ENCODE results near the gene UBA52. TPM values are rescaled to one million over a fixed set of nuclear protein-coding genes. Genes with fewer than 3 reads are reported as not detected.
"Not testable (repeated sequence)": the region's sequence is repeated elsewhere in the genome, so short reads cannot be mapped to it uniquely, and the experiment has no call there.

UBA52 gene
- total RNA-seq, 1 donor from 2014 or later = 1,081 TPM

GRCh38 chr19:18589380-18590272 lies 18.0 kb downstream of the UBA52 start:
- Mint-ChIP-seq H3K36me3 (ENCODE audit: low read depth) (no peaks in the 10 kb centered on the region), H3K27ac (ENCODE audit: unreplicated experiment) (peak overlapping the region; percentile 83), H3K4me1 (peaks cover 32% of the 10 kb centered on the region), H3K4me3 (peak overlapping the region; percentile 94), H3K27me3 (ENCODE audit: low read depth) (peaks cover 20% of the 10 kb centered on the region), H3K9me3 (no peaks in the 10 kb centered on the region)
- DNase-seq (ENCODE audit: low read depth, low spot score) = peak; percentile 62
- peak; percentile 22 for TF ChIP-seq CTCF (conservative IDR thresholded peaks at IDR 0.05)

GRCh38 chr19:18590273-18591272 lies 18.9 kb downstream of the UBA52 start:
- peak; percentile 58 for TF ChIP-seq CTCF (conservative IDR thresholded peaks at IDR 0.05)
- peaks cover 20% of the 10 kb centered on the region for H3K27me3 Mint-ChIP-seq (ENCODE audit: low read depth)
- H3K4me3 Mint-ChIP-seq = peak overlapping the region; percentile 94
- no peaks in the 10 kb centered on the region for H3K36me3 Mint-ChIP-seq (ENCODE audit: low read depth)
- peak; percentile 74 for DNase-seq (ENCODE audit: low read depth, low spot score)
- H3K4me1 Mint-ChIP-seq = peaks cover 37% of the 10 kb centered on the region
- H3K9me3 Mint-ChIP-seq = no peaks in the 10 kb centered on the region
- H3K27ac Mint-ChIP-seq (ENCODE audit: unreplicated experiment) = no peak overlapping the region

- H3K4me1 Mint-ChIP-seq = peaks cover 38% of the 10 kb centered on the region
- no peak for DNase-seq (ENCODE audit: low read depth, low spot score)
- TF ChIP-seq CTCF (conservative IDR thresholded peaks at IDR 0.05) = no peak
- H3K27ac Mint-ChIP-seq (ENCODE audit: unreplicated experiment) = no peak overlapping the region
- peaks cover 31% of the 10 kb centered on the region for H3K27me3 Mint-ChIP-seq (ENCODE audit: low read depth)
- peak overlapping the region; percentile 47 for H3K4me3 Mint-ChIP-seq
- H3K36me3 Mint-ChIP-seq (ENCODE audit: low read depth) = no peaks in the 10 kb centered on the region
- no peaks in the 10 kb centered on the region for H3K9me3 Mint-ChIP-seq
Measured at GRCh38 chr19:18591735-18592385, 20.2 kb downstream of the UBA52 start.

- not testable (repeated sequence) for H3K27ac Mint-ChIP-seq (ENCODE audit: unreplicated experiment)
- peak overlapping the region; percentile 54 for H3K4me3 Mint-ChIP-seq
- peaks cover 37% of the 10 kb centered on the region for H3K27me3 Mint-ChIP-seq (ENCODE audit: low read depth)
Measured at GRCh38 chr19:18592732-18593131, 21.1 kb downstream of the UBA52 start.

GRCh38 chr19:18593367-18594095 lies 21.9 kb downstream of the UBA52 start:
- H3K4me1 Mint-ChIP-seq = peaks cover 34% of the 10 kb centered on the region
- no peak overlapping the region for H3K27ac Mint-ChIP-seq (ENCODE audit: unreplicated experiment)
- peak overlapping the region; percentile 63 for H3K4me3 Mint-ChIP-seq
- peaks cover 38% of the 10 kb centered on the region for H3K27me3 Mint-ChIP-seq (ENCODE audit: low read depth)
- no peaks in the 10 kb centered on the region for H3K9me3 Mint-ChIP-seq
- DNase-seq (ENCODE audit: low read depth, low spot score) = no peak
- H3K36me3 Mint-ChIP-seq (ENCODE audit: low read depth) = no peaks in the 10 kb centered on the region
- no peak for TF ChIP-seq CTCF (conservative IDR thresholded peaks at IDR 0.05)

More at GRCh38 chr19:18592732-18593131, 21.1 kb downstream of the UBA52 start:
- H3K9me3 Mint-ChIP-seq; DNase-seq (ENCODE audit: low read depth, low spot score); H3K36me3 Mint-ChIP-seq (ENCODE audit: low read depth): not testable (repeated sequence)
- peaks cover 41% of the 10 kb centered on the region for H3K4me1 Mint-ChIP-seq
